OCI-LY7 (cell line): ENCODE data around the gene POR. TPM values are rescaled to one million over a fixed set of nuclear protein-coding genes. Genes with fewer than 3 reads are reported as not detected.

Experiments used
- BruUV-seq: library from RNA; stranded (reverse); fragments of 400-500 nt; replicated peaks from 2 replicates; lab custom pipeline; 2021; lab: Mats Ljungman, UMichigan
- CTCF ChIA-PET: fragments of 300-600 bp; sonication (Branson Sonifier 250); formaldehyde crosslinking; loops from one replicate; lab custom pipeline; 2022; ENCODE audit warnings: antibody characterized with exemption; ENCODE audit not compliant: unreplicated experiment; lab: Charles Lee
- POLR2A ChIA-PET: fragments of 300-600 bp; sonication (Branson Sonifier 250); formaldehyde crosslinking; loops from one replicate; lab custom pipeline; 2022; ENCODE audit warnings: antibody characterized with exemption; lab: Charles Lee
- DNase-seq: peaks from one replicate; pipeline ENCODE4 v3.0.0-alpha.2; 2015; ENCODE audit warnings: low spot score
- H2AFZ ChIP-seq: fragments of 200-600 bp; sonication (generic), shearing (Covaris generic); 2 replicates; pipeline ENCODE4 v1.6.1; 2014; ENCODE audit warnings: mild to moderate bottlenecking, antibody characterized with exemption, low read length, moderate library complexity
- H3K27ac ChIP-seq: fragments of 200-600 bp; sonication (generic); 2 replicates; pipeline ENCODE4 v1.5.1; 2014; ENCODE audit warnings: mixed run types, low read depth, mild to moderate bottlenecking, moderate library complexity, low read length, inconsistent platforms; ENCODE audit not compliant: poor library complexity, severe bottlenecking
- H3K36me3 ChIP-seq: fragments of 200-600 bp; sonication (generic); 2 replicates; pipeline ENCODE4 v1.6.1; 2014; ENCODE audit warnings: mild to moderate bottlenecking, antibody characterized with exemption, low read length, moderate library complexity, mixed read lengths; ENCODE audit not compliant: insufficient read depth
- H3K4me1 ChIP-seq: fragments of 200-600 bp; sonication (generic); 2 replicates; pipeline ENCODE4 v1.5.1; 2014; ENCODE audit warnings: mild to moderate bottlenecking, low read length; ENCODE audit not compliant: insufficient read depth, poor library complexity, severe bottlenecking
- H3K4me2 ChIP-seq: fragments of 200-600 bp; sonication (generic); 2 replicates; pipeline ENCODE4 v1.6.1; 2014; ENCODE audit warnings: mild to moderate bottlenecking, low read length
- H3K4me3 ChIP-seq: fragments of 200-600 bp; sonication (generic); 2 replicates; pipeline ENCODE4 v1.5.1; 2014; ENCODE audit warnings: mild to moderate bottlenecking, low read depth, low read length; ENCODE audit not compliant: poor library complexity, severe bottlenecking
- H3K79me2 ChIP-seq: fragments of 200-600 bp; sonication (generic); 2 replicates; pipeline ENCODE4 v1.6.1; 2016; ENCODE audit warnings: low read depth, mild to moderate bottlenecking, low read length, moderate library complexity, mixed read lengths; ENCODE audit not compliant: insufficient read depth
- H3K9me2 ChIP-seq: fragments of 200-600 bp; sonication (generic); 2 replicates; pipeline ENCODE4 v1.6.1; 2016; ENCODE audit warnings: mild to moderate bottlenecking, low read length, mixed read lengths; ENCODE audit not compliant: insufficient read depth
- H3K9me3 ChIP-seq: fragments of 200-600 bp; sonication (generic); 2 replicates; pipeline ENCODE4 v1.6.1; 2014; ENCODE audit warnings: mild to moderate bottlenecking, mixed run types, low read length, mixed read lengths
- H4K20me1 ChIP-seq: fragments of 200-600 bp; sonication (generic); 2 replicates; pipeline ENCODE4 v1.6.1; 2014; ENCODE audit warnings: mild to moderate bottlenecking, antibody characterized with exemption, low read length, moderate library complexity, mixed read lengths; ENCODE audit not compliant: insufficient read depth
- CTCF ChIP-seq: fragments of 200-600 bp; sonication (generic); conservative IDR thresholded peaks from 2 replicates; pipeline ENCODE4 v1.5.1; 2014; ENCODE audit warnings: mild to moderate bottlenecking, antibody characterized with exemption, low read length, moderate library complexity, mixed read lengths
- EZH2phosphoT487 ChIP-seq: fragments of 200-600 bp; sonication (generic); IDR thresholded peaks from 2 replicates; pipeline ENCODE4 v1.6.1; 2018; ENCODE audit warnings: low read depth, borderline replicate concordance, mild to moderate bottlenecking, mixed run types, antibody characterized with exemption, low read length, moderate library complexity, mixed read lengths
- intact Hi-C: fragments of 100-400 bp; cut with micrococcal nuclease; formaldehyde crosslinking; loops from one replicate; pipeline ENCODE4 v1.10.0; 2022; ENCODE audit not compliant: unreplicated experiment
- total RNA-seq, 2 experiments: library from RNA; depleted of rRNA in 1 of 2; stranded (reverse); fragments of >200 nt in 1 of 2; shearing (Covaris generic) in 1 of 2; gene quantifications; 2 replicates each; pipeline ENCODE4 v1.2.3, GENCODE V29; 2014 to 2022

Gene POR
- total RNA-seq, 2 experiments from 2014 or later: 41.5 to 45.2 TPM

- Histone ChIP-seq H3K27ac (no peak overlapping the region), H3K9me3 (no peaks in the 10 kb centered on the region), H3K4me3 (no peak overlapping the region), H3K4me1 (no peaks in the 10 kb centered on the region), H3K9me2 (no peaks in the 10 kb centered on the region), H4K20me1 (no peaks in the 10 kb centered on the region), H3K79me2 (no peaks in the 10 kb centered on the region), H3K36me3 (peaks cover 16% of the 10 kb centered on the region; the same call in 1 of the 2 replicates), H3K4me2 (no peak overlapping the region), H2AFZ (no peak overlapping the region)
- CTCF ChIA-PET: no interaction called here
- DNase-seq: no peak
- no peak for TF ChIP-seq EZH2phosphoT487
- BruUV-seq: no TSS peak
- intact Hi-C loops: no loop called here
- POLR2A ChIA-PET: no interaction called here
These were observed 68.6 kb downstream of the POR start for GRCh38 chr7:75983471-75984129.

DNA sequence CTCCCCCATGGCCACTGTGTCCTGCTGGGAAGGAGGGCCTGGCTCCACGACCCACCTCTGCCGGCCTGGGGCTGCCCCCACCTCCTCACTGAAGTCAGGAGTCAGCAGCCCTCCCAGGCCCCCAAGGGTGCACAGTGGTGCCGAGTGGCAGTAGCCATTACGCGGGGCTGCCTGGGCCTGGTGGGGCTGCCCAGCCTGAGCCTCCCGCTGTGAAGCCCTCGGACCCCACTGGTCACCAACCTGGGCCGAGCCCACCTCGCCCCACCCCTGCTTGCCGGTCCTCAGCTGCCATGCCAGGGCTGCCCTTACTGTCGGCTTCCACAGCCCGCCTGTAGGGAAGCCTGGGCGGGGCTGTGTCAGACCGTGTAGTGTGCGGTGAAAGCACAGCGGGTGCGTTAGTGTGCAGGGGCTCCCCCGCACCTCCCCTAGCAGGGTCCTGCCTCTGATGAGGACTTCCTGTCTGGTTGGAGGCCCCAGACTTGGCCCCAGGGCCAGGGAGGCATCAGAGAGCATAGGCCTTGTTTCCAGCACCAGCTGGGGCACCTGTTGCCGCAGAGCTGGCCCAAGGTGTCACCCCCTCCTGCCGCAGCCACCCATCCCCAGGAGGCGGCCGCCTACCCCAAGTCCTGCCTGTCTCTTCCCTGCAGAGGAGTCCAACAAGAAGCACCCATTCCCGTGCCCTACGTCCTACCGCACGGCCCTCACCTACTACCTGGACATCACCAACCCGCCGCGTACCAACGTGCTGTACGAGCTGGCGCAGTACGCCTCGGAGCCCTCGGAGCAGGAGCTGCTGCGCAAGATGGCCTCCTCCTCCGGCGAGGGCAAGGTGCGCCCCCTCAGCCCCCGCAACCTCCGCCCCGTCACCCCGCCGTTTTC, 69.4 kb downstream of the POR start:
- no peak for DNase-seq
- H3K27ac ChIP-seq: no peak overlapping the region
- no peak overlapping the region for H3K4me3 ChIP-seq
- H2AFZ ChIP-seq: no peak overlapping the region
- H3K9me3 ChIP-seq: no peaks in the 10 kb centered on the region
- H3K9me2 ChIP-seq: no peaks in the 10 kb centered on the region
- intact Hi-C loops: no loop called here
- POLR2A ChIA-PET: no interaction called here
- TF ChIP-seq EZH2phosphoT487 (no peak), CTCF (no peak)
- H3K36me3 ChIP-seq: peaks cover 16% of the 10 kb centered on the region; the same call in 1 of the 2 replicates
- CTCF ChIA-PET: no interaction called here
- no TSS peak for BruUV-seq
- no peaks in the 10 kb centered on the region for H3K4me1 ChIP-seq
- no peaks in the 10 kb centered on the region for H4K20me1 ChIP-seq
- no peaks in the 10 kb centered on the region for H3K79me2 ChIP-seq
- no peak overlapping the region for H3K4me2 ChIP-seq

DNA sequence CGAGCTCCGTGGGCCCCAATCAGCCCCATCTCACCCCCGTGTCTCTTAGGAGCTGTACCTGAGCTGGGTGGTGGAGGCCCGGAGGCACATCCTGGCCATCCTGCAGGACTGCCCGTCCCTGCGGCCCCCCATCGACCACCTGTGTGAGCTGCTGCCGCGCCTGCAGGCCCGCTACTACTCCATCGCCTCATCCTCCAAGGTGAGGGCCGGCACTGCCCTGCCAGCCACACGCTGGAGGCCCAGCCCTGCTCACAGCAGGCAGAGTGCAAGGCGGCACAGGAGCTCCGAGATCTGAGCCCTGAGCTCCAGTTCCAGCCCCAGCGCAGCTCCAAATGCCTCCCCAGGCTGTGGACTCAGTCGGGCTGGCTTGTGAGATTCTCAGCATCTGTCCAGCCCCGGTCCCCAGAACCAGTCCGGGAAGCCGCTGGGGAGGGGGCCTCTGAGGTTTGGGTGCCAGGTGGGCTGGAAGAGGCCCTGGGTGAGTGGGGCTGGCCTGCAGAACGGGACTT, 70.1 kb downstream of the POR start:
- Histone ChIP-seq H3K4me3 (no peak overlapping the region), H3K9me3 (no peaks in the 10 kb centered on the region), H3K27ac (no peak overlapping the region), H2AFZ (no peak overlapping the region), H3K4me2 (no peak overlapping the region), H4K20me1 (no peaks in the 10 kb centered on the region), H3K79me2 (no peaks in the 10 kb centered on the region), H3K36me3 (peaks cover 15% of the 10 kb centered on the region; the same call in 1 of the 2 replicates), H3K9me2 (no peaks in the 10 kb centered on the region), H3K4me1 (no peaks in the 10 kb centered on the region)
- BruUV-seq: no TSS peak
- DNase-seq: no peak
- ChIA-PET CTCF (no interaction called here), POLR2A (interaction anchor here (0.6 kb wide), 1 partner anchor 105 kb away, joined by 3 read pairs; no protein-coding TSS in a partner anchor)
- intact Hi-C loops: no loop called here
- no peak for TF ChIP-seq CTCF
- no peak for TF ChIP-seq EZH2phosphoT487
